GM18873 (cell line): Measurements from ENCODE around the gene LTC4S.
"Not testable (repeated sequence)": the region's sequence is repeated elsewhere in the genome, so short reads cannot be mapped to it uniquely, and the experiment has no call there.

Experiments used
- ATAC-seq: cut with Tn5 transposase; IDR thresholded peaks from one replicate; pipeline ENCODE4 v1.9.1; 2021; ENCODE audit warnings: mild to moderate bottlenecking, moderate library complexity, moderate number of reproducible peaks; ENCODE audit not compliant: unreplicated experiment, low FRiP score

Gene LTC4S

GRCh38 chr5:179768326-179769085 is 25.3 kb upstream of the LTC4S start:
- no peak for ATAC-seq

- no peak for ATAC-seq
Observed at GRCh38 chr5:179769271-179769670, 24.5 kb upstream of the LTC4S start.

GRCh38 chr5:179769796-179770195 is 24.0 kb upstream of the LTC4S start:
- no peak for ATAC-seq

GRCh38 chr5:179771311-179771895 is 22.4 kb upstream of the LTC4S start:
- no peak for ATAC-seq

- ATAC-seq: no peak
Observed at GRCh38 chr5:179772351-179772750, 21.4 kb upstream of the LTC4S start.

GRCh38 chr5:179773686-179774040 is 20.1 kb upstream of the LTC4S start:
- no peak for ATAC-seq

GRCh38 chr5:179774442-179774841 is 19.3 kb upstream of the LTC4S start:
- no peak for ATAC-seq

- no peak for ATAC-seq
Observed at GRCh38 chr5:179776411-179776938, 17.3 kb upstream of the LTC4S start.

- no peak for ATAC-seq
Observed at GRCh38 chr5:179777456-179777855, 16.3 kb upstream of the LTC4S start.

- ATAC-seq: no peak
Observed at GRCh38 chr5:179777909-179778308, 15.9 kb upstream of the LTC4S start.

- no peak for ATAC-seq
Observed at GRCh38 chr5:179778591-179778990, 15.2 kb upstream of the LTC4S start.

GRCh38 chr5:179779826-179780225 is 14.0 kb upstream of the LTC4S start:
- ATAC-seq: no peak

- no peak for ATAC-seq
Observed at GRCh38 chr5:179780362-179780761, 13.4 kb upstream of the LTC4S start.

GRCh38 chr5:179781846-179782245 is 11.9 kb upstream of the LTC4S start:
- ATAC-seq: no peak

- no peak for ATAC-seq
Observed at GRCh38 chr5:179783128-179783527, 10.7 kb upstream of the LTC4S start.

- no peak for ATAC-seq
Observed at GRCh38 chr5:179786861-179787260, 6.9 kb upstream of the LTC4S start.

GRCh38 chr5:179788193-179788854 is 5.5 kb upstream of the LTC4S start:
- no peak for ATAC-seq

- not testable (repeated sequence) for ATAC-seq
Observed at GRCh38 chr5:179789278-179789677, 4.5 kb upstream of the LTC4S start.

GRCh38 chr5:179791881-179792611 is 1.7 kb upstream of the LTC4S start:
- no peak for ATAC-seq

GRCh38 chr5:179792612-179793467 is 946 bp upstream of the LTC4S start:
- ATAC-seq: no peak
